ENCODE measurements around the gene ADGRB3. TPM values are rescaled to one million over a fixed set of nuclear protein-coding genes. Genes with fewer than 3 reads are reported as not detected.

The ADGRB3 gene
- total and polyA plus RNA-seq, 2 donors (not counting 3 experiments of a cell fraction or from before 2014, with no cell fraction given), result not detected

- no TSS peak for BruUV-seq (replicated peaks)
- no peak overlapping the region for H3K9ac ChIP-seq (replicated peaks; ENCODE audit: extremely low read depth, insufficient read depth, low read length)
- H3K4me3 ChIP-seq (replicated peaks in 1 of 3; ENCODE audit: insufficient read depth in 1 of 3, low read depth in 1 of 3, low read length in 3 of 3), result no peak overlapping the region
- no peak overlapping the region for H3K4me2 ChIP-seq (ENCODE audit: insufficient read depth, low read length)
- H3K4me1 ChIP-seq (ENCODE audit: control insufficient read depth, extremely low read depth, insufficient read depth, low read length), result no peaks in the 10 kb centered on the region
- FAIRE-seq (no peak), DNase-seq (ENCODE audit: low read depth, low spot score) (no peak)
- TF ChIP-seq MYC (IDR thresholded peaks at IDR 0.05; ENCODE audit: low read depth, low read length), result no peak
- no peak for TF ChIP-seq JUN (IDR thresholded peaks at IDR 0.05; ENCODE audit: borderline replicate concordance, insufficient read depth, insufficient read length, low read depth)
- no peak for TF ChIP-seq CTCF (IDR thresholded peaks at IDR 0.05; ENCODE audit: extremely low read depth in 1 of 2, insufficient read depth in 1 of 2, low read depth in 1 of 2, low read length in 2 of 2)
- TF ChIP-seq FOS (IDR thresholded peaks at IDR 0.05; ENCODE audit: borderline replicate concordance, insufficient read depth, low read length), result no peak
- TF ChIP-seq EZH2 (IDR thresholded peaks at IDR 0.05; ENCODE audit: borderline replicate concordance, low read depth, low read length, severe bottlenecking), result no peak
- TF ChIP-seq POLR2AphosphoS5 (IDR thresholded peaks at IDR 0.05; ENCODE audit: insufficient read depth, low read depth, low read length), result no peak
- TF ChIP-seq MAX (IDR thresholded peaks at IDR 0.05; ENCODE audit: insufficient read depth, insufficient read length), result no peak
- TF ChIP-seq GATA2 (IDR thresholded peaks at IDR 0.05; ENCODE audit: insufficient read depth, insufficient read length, low read depth, low read length), result no peak
- intact Hi-C loops (cut with micrococcal nuclease), result no loop called here
- H3K36me3 ChIP-seq (ENCODE audit: control insufficient read depth in 2 of 2, extremely low read depth in 1 of 2, insufficient read depth in 2 of 2, low read length in 2 of 2), result no peaks in the 10 kb centered on the region
- CTCF ChIA-PET, result no interaction called here
- H2AFZ ChIP-seq (ENCODE audit: low read depth, low read length), result no peak overlapping the region
- no peaks in the 10 kb centered on the region for H4K20me1 ChIP-seq (replicated peaks; ENCODE audit: control insufficient read depth, extremely low read depth, insufficient read depth, low read length)
- POLR2A ChIA-PET, result no interaction called here
- H3K9me1 ChIP-seq (replicated peaks; ENCODE audit: control insufficient read depth, extremely low read depth, insufficient read depth, low read length), result no peaks in the 10 kb centered on the region
- peaks cover under 1% of the 10 kb centered on the region for H3K9me3 ChIP-seq (replicated peaks; ENCODE audit: control insufficient read depth, insufficient read depth, low read length)
- dilution Hi-C loops (cut with MboI; ENCODE audit: extremely low pct_ligation_motif_present, low sequenced_read_pairs), result no loop called here
- no peaks in the 10 kb centered on the region for H3K27me3 ChIP-seq (ENCODE audit: control insufficient read depth in 2 of 2, insufficient read depth in 2 of 2, low read length in 2 of 2)
- no peaks in the 10 kb centered on the region for H3K79me2 ChIP-seq (ENCODE audit: control insufficient read depth, insufficient read depth, low read length)
- no peak overlapping the region for H3K27ac ChIP-seq (ENCODE audit: insufficient read depth, low read depth, low read length)
Observed at GRCh38 chr6:69263297-69263696, 628.2 kb downstream of the ADGRB3 start.
